NOMO-1 (cell line): ENCODE measurements around the gene RIC1.
"Not testable (repeated sequence)": the region's sequence is repeated elsewhere in the genome, so short reads cannot be mapped to it uniquely, and the experiment has no call there.

ENCODE experiments used
- DNase-seq, 2 experiments: peaks; one replicate each; lab custom pipeline; 2025; ENCODE audit not compliant: unreplicated experiment in 2 of 2; lab: John Stamatoyannopoulos, UW

RIC1 gene

GRCh38 chr9:5628530-5629311, at the start of gene RIC1:
Gene RIC1 (plus strand): TSS chr9:5629107. CDS start chr9:5629310, 203 bp downstream.
- peak; percentile 71 to 85 for DNase-seq

GRCh38 chr9:5579881-5580280, 49.0 kb upstream of the RIC1 start:
- DNase-seq, result no peak

GRCh38 chr9:5580650-5581049, 48.3 kb upstream of the RIC1 start:
- DNase-seq, result no peak

DNA sequence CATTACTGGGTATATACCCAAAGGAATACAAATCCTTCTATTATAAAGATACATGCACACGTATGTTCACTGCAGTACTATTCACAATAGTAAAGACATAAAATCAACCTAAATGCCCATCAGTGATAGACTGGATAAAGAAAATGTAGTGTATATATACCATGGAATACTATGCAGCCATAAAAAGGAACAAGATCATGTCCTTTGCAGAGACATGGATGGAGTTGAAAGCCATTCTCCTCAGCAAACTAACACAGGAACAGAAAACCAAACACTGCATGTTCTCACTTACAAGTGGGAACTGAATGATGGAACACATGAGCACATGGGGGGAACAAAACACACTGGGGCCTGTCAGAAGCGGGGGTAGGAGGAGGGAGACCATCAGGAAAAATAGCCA, 47.2 kb upstream of the RIC1 start:
- not testable (repeated sequence) for DNase-seq

- DNase-seq, result no peak
Observed at GRCh38 chr9:5582835-5583195, 46.1 kb upstream of the RIC1 start.

DNA sequence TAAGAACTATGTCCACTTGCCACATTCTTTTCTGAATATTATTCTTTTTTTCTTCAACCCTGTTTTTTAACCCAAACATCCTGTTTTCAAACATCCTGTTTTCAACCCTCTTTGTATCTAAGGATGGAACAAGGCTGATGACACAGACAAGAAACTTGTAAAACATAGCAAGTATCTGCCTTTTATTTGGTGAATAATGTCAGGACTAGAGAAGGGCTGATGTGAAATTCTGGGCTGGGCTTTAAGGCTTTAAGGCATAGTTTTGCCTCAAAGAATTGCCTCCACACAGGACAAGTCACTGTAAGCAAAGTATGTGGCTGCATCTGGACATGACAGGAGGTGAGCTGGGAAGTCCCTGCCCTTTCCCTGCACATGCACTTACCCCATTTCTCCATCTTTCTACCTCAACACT, 42.5 kb upstream of the RIC1 start:
- DNase-seq, result no peak

DNA sequence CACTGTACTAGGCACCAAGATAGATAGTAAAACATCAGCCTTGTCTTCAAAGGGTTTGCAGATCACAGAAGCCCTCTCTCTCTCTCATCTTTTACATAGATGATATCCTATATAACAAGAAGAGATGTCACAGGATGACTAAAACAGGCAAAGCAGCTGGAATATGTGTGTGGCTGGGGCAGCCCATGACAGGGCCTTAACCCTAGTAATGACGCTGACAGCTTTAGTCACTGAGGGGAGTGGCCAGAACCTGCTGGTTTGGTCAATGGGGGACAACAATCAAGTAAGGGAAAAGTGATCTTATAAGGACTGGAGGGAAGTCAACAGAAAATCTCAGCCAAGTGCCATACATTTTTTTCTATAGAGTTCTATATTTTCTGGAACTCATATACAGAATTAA, 41.9 kb upstream of the RIC1 start:
- no peak for DNase-seq

- DNase-seq, result no peak
Observed at GRCh38 chr9:5592231-5592630, 36.7 kb upstream of the RIC1 start.

DNA sequence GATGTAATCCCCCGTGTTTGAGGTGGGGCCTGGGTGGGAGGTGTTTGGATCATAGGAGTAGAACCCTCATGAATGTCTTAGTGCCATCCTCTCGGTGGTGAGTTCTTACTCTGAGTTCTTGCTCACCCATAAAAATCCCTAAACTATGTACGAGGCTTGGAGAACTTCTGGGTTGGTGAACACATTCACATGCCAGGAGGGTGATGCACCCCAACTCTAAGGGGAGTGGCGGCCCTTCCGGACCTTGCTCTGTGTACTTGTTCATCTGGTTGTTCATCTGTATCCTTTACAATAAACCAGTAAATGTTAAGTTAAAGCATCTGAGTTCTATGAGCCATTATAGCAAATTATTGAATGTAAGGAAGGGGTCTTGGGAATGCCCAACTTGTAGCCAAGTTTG, 36.0 kb upstream of the RIC1 start:
- no peak for DNase-seq

DNA sequence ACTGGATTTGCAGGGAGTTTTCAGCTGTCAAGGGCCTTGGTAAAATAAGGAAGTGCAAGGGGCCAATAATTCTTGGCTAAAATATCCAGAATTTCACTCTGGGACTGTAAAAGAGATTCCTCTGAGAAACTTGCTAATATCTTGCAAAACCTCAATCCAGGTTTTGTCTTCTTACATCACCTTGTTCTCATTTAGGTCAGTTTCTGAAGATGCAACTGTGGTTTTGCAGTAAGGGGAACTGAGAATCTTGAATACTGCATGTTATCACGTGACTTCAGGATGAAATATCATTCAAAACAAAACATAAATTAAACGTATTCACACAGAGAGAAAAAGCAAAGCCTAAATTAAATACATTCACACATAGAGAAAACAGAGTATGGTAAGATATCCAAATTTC, 35.0 kb upstream of the RIC1 start:
- DNase-seq, result peak in 1 of 2 experiments; percentile 76

DNA sequence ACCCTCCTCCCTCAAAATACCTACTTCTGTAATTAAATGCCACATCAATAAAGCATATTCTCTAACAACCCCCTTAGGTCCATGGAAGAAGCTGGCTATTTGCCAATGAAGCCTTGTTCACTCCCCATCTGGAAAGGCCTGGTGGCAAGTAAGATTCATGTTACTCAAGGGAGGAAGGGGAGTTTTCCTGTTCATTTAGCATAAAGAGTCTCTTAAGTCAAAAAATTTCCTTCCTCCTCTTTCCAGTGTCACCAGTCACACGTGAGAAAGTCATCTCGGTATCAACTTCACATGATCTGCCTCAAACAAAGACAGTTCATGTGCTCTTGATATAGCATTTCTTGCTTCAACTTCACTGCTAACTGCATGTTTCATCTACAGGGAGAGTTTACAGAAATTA, 32.7 kb upstream of the RIC1 start:
- no peak for DNase-seq

DNA sequence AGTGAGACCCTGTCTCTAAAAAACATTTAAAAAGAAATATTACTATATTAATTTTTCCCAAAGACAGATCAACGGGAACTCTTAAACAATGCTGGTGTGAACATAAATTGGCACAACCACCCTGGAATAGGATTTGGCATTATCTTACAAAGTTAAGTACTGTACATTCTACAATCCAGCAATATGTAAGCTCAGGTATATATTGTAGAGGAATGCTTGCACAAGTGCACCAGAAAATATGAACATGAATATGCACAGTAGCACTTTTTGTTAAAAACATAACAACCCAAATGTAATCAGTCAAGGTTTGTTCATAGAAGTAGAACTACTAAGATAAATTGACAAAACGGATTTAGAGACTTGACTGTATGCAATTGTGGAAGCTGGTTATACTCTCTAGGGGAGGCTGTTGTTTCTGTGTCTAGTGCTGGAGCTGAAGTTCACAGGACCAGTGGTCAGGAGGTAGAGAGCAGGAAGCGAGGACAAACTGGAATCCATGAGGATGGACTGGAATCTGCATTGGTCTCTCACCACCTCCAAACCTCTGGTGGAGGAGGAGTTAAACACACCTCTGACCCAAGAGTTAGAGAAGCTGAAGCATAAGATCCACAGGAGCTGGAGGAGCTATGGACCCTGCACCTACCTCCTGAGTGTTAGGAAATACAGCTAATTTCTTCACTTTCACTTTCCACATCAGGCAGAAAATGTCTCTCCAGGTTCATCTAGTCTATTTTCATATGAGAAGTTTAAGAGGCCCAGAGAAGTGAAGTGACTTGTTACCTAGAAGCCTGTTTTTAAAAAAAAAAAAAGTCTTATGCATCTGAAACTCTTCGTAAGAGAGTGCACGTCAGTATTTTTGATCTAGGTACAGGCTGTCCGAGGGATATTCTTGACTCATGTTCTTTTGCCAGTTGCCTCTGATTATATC, 20.3 kb upstream of the RIC1 start:
- peak in 1 of 2 experiments; percentile 45 for DNase-seq

GRCh38 chr9:5609226-5609596, 19.7 kb upstream of the RIC1 start:
- DNase-seq, result no peak

GRCh38 chr9:5610491-5610890, 18.4 kb upstream of the RIC1 start:
- no peak for DNase-seq

DNA sequence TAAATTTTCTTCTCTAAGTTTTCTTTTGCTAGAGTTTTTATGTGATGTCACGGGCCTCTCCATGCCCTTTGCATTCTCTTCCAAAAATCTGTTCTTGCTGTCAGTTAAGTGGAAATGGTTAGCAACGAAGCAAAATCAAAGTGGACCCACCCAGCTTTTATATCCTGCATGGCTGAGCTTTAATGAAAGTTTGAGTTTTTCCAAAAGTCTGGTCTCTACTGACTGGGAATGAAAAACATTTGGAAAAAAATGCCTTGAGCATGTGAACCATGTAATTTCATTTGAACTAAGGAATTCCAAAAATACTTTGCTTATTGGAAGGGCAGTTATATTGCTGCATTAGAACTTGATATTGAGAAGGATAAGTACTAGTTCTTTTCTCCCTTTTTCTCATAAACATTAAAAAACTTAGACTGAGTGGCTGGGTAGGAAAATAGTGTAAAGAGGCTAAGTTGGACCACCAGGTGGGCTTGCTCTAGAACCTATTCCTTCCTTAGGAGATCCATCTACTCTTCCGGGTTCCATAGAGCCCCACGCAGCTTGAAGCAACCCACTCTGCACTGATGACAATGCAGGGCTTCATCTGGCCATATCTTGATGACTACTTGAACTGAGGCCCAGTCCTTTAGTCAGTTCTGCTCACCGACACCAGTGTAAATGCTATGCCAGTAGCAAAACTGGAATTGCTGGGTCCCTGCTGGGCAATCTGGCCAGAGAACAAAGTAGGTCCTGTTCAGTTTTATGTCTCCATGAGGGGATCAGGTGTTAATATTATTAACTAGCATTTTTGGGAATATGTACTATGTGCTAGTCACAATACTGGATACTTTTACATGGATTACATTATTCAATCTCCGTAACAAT, 17.4 kb upstream of the RIC1 start:
- no peak for DNase-seq

- no peak for DNase-seq
Observed at GRCh38 chr9:5612185-5612530, 16.7 kb upstream of the RIC1 start.

GRCh38 chr9:5614192-5614591, 14.7 kb upstream of the RIC1 start:
- DNase-seq, result no peak

DNA sequence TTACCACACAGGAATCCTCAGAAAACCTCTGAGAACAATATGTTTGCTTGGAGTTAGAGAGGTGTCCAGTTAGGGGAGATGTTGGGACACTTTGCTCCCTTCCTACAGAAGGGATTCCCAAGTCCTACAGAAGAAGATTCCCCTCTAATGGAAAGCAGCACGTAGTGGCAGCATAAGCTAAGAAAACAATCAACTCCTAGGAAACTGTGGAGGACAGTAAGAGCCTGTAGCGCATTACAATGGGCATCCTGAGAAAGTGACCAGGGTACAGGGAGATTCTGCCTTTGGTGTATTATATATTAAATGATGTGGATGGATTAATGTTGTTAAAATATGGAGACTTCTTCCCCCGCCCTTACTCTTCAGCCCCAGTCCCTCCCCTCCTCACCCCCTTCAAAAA, 13.9 kb upstream of the RIC1 start:
- DNase-seq, result no peak

GRCh38 chr9:5617749-5618148, 11.2 kb upstream of the RIC1 start:
- peak; percentile 28 to 86 for DNase-seq

DNA sequence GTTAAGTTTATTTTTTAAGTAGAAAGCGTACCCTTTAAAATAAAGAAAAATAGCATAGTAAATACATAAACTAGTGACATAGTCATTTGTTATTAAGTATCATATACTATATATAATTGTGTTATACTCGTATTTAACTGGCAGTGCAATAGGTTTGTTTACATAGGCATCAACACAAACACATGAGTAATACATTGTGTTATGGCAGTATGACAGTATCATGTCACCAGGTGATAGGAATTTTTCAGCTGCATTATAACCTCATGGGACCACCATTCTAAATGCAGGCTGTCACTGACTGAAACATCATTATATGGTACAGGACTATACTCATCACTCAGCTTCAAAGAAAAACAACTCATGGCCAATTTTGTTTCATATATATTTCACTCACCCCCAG, 8.4 kb upstream of the RIC1 start:
- no peak for DNase-seq

GRCh38 chr9:5621327-5621726, 7.6 kb upstream of the RIC1 start:
- DNase-seq, result no peak
